GM20431 (cell line): ENCODE data around the gene IL4R.
"Not testable (repeated sequence)": the region's sequence is repeated elsewhere in the genome, so short reads cannot be mapped to it uniquely, and the experiment has no call there.

Source experiments
- in situ Hi-C: fragments of 300-500 bp; cut with MseI, MboI; formaldehyde crosslinking; loops from one replicate; pipeline ENCODE4 v1.15.0; 2020; ENCODE audit warnings: low sequenced_read_pairs; ENCODE audit not compliant: unreplicated experiment

Gene IL4R

GRCh38 chr16:27313422-27314160 is at the start of gene IL4R:
TSS of gene IL4R (plus strand) at chr16:27313974. CDS start at chr16:27340204, 26,230 bp downstream.
- in situ Hi-C loops, result no loop called here

GRCh38 chr16:27264151-27264550 is 49.6 kb upstream of the IL4R start:
- in situ Hi-C loops, result no loop called here

- in situ Hi-C loops, result no loop called here
Measured at GRCh38 chr16:27265982-27266381, 47.8 kb upstream of the IL4R start.

- in situ Hi-C loops, result no loop called here
Measured at GRCh38 chr16:27267037-27267677, 46.6 kb upstream of the IL4R start.

GRCh38 chr16:27268376-27269299 is 45.1 kb upstream of the IL4R start, which contains the start of gene NSMCE1:
TSS of gene NSMCE1 (minus strand) at chr16:27268772. CDS start at chr16:27257570, 11,202 bp downstream.
- in situ Hi-C loops, result no loop called here

- in situ Hi-C loops, result no loop called here
Measured at GRCh38 chr16:27269300-27270150, 44.2 kb upstream of the IL4R start.

GRCh38 chr16:27270349-27270748 is 43.4 kb upstream of the IL4R start:
- in situ Hi-C loops, result no loop called here

GRCh38 chr16:27272076-27272475 is 41.7 kb upstream of the IL4R start:
- in situ Hi-C loops, result no loop called here

GRCh38 chr16:27272697-27273096 is 41.1 kb upstream of the IL4R start:
- in situ Hi-C loops, result not testable (repeated sequence)

- in situ Hi-C loops, result no loop called here
Measured at GRCh38 chr16:27273330-27273669, 40.5 kb upstream of the IL4R start.

GRCh38 chr16:27273670-27274423 is 39.9 kb upstream of the IL4R start:
- in situ Hi-C loops, result no loop called here

GRCh38 chr16:27274424-27274874 is 39.3 kb upstream of the IL4R start:
- in situ Hi-C loops, result not testable (repeated sequence)

- in situ Hi-C loops, result no loop called here
Measured at GRCh38 chr16:27275394-27275793, 38.4 kb upstream of the IL4R start.

- in situ Hi-C loops, result no loop called here
Measured at GRCh38 chr16:27281243-27281642, 32.5 kb upstream of the IL4R start.

- in situ Hi-C loops, result no loop called here
Measured at GRCh38 chr16:27284865-27285675, 28.7 kb upstream of the IL4R start.

GRCh38 chr16:27285676-27286196 is 28.0 kb upstream of the IL4R start:
- in situ Hi-C loops, result no loop called here

GRCh38 chr16:27286451-27286850 is 27.3 kb upstream of the IL4R start:
- in situ Hi-C loops, result no loop called here
